Stimulated activated CD8-positive, alpha-beta memory T cell treated with anti-CD3 and anti-CD28 coated beads, Interleukin-15, amount 100 ng/mL, for 24 hours (primary cell): ENCODE measurements around the gene OLFM2.
"Not testable (repeated sequence)": the region's sequence is repeated elsewhere in the genome, so short reads cannot be mapped to it uniquely, and the experiment has no call there.

Experiments used
- DNase-seq: peaks from one replicate; pipeline ENCODE4 v3.0.0-alpha.2; 2020; ENCODE audit warnings: low read depth

OLFM2 gene

DNA sequence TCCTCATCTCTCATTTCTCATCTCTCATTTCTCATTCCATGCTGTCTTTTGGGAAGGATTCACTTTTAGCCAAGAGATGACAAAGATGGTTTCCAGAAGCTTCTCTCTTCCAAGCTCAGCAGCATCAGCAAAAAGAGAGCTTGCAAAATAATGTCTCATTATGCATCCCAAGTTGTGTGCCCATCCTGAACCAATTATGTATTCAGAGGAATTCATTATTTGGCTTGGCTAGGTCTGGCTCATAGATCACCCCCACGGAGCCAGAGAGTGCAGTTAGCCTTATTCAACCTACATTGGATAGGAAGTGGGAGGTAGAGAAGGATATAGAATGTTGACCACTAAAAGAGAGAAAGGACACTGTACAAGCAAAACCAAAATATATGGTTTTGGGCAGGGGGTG, 5.4 kb upstream of the OLFM2 start:
- DNase-seq = no peak

DNA sequence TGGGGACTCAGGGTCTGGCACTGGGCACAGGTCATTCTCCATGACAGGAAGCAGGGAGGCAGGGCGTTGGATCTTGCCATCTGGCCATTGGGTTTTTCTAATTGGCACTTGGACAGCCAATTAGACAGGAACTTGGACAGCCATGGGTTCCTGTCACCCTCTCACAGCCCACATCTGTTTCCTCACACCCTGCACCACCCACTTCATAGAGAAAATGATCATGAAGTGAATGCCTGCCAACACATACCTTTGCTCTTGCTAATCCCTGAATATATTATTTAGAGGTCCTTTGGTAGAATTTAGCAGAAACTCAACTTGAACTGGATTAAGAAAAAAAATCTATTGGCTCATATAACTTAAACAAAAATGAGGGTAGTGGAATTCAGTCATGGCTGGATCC, 4.9 kb upstream of the OLFM2 start:
- DNase-seq = no peak

DNA sequence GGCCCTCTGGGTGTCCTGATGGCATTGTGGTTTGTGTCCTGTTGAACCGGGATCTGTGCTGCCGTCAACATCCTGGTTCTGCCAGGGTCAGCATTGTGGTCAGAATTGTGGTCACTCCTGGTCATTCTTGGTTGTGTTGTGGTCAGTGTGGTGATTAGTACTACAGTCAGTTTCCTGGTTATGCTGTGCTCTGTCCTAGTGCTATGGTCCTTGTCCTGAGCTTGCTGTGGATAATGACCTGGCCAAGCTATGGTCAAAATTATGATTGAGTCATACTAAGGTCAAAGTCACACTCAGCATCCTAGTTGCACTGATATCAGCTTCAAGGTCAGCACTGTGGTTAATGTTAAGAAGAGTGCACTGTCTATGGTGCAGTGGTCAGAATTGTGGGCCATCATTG, 4.5 kb upstream of the OLFM2 start:
- DNase-seq = no peak

DNA sequence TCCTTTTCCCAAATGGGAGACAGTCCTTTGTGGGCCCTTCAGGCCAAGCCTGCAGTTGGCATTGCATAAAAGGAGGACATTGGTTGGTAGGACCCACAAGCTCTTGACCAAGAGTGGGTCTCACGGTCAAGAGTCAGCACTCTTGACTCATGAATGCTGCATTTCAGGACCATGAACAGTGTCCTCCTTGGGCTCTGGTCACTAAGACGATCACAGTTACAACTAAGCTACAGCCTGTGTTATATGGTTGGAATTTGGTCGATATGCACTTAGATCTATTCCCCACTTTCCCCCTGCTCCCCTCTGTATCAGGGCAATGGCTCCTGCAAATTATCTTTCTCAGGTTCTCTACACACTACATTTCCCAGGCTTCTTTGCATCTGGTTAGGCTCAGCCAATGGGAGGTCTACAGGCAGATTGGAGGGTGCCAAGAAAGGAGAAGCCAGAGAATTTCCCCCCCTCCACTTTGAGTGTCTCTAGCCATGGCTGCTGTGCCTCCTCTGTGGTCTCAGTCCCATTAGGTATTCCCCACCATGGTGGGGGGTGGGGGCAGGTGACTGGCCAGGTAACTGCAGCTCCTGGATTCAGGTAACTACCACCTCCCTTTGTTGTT, 3.1 kb upstream of the OLFM2 start:
- DNase-seq = no peak

DNA sequence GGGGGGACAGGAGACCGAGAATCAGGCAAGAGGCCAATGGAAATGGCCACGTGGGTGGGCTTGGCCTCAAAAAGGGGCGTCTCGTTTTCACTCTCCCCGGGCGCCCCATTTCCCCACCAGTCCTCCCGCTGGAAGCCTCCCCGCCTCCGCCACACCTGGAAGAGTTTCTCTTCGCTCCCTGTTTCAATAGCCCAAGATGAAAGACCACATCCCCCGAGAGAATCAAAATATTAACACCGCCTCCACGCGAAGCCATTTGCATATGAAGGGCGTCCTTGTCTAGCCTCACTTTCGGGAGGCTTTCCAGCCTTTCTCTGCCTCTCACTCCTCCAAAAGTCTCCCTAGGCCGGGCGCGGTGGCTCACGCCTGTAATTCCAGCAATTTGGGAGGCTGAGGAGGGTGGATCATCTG, 691 bp upstream of the OLFM2 start:
- DNase-seq = no peak

DNA sequence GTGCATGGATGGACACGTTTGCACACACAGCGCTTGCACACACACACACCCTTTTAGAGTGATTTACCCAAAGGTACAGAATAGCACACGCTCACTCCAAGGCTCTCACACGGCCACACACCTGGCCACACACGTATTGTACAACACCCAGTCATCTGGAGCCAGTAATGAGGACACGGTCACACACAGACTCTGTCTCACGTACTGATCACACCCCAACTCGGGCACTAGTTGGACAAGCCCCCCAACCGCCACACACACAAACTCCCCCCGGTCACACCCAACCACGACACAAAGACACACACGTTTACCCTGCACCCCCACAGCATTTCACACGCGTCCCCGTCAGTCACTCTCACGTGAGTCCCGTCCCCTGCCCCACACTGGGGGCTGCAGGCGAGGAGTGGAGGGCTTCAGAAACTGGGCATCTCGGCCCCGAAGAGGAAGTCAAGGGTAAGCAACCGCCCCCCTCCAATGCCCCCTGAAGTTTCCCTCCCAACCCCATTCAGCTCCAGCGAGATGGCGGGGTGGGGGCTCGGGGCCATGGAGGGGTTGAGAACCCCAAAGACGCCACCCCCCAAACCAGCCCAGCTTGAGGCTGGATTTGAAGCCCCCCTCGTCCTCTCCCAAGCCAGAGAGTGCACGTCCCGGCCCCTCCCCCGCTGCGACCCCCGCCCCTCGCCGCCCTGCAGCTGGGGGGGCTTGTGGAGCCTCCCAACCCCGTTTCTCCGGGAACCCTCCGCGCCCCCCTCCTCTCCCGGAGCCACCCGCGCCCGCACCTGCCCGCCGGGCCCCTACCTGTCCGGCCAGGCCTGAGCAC, 599 bp downstream of the OLFM2 start:
- no peak for DNase-seq

DNA sequence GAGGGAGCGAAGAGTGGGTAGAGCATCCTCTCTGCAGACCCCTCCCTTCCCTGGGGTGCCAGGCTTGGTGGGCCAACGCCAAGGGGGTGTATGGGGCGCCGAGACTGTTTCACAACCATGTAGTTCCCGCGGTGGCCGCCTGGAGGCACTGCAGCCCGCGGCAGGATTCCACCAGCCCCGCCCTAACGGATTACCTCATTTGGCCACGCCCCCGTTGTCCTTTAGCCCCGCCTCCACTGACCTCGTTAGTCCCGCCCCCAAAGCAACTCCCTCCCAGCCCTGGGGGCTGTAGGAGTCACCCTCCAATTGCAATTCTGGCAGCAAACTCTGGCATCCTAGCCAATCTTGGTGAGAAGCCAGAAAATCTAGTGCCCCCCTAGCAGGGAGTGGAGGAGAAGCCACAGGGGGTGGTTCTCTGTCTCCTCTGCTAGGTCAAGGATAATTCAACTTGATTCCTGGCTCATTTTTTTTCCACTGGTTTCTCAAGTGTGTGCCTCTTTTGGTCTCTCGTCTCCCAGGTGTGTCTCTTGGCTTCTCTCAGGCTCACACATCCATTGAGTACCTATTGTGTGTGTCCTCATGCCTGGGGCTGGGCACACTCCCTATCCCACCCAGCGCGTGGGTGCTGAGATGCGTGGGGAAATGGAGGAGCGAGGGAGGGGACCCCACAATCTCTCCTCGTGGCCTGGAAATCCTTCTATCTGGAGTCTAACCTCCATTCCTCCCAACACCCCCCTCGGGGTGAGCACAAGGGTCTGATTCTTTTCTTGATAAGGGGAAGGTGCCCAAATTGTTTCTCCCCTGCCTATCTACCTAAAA, 2.0 kb downstream of the OLFM2 start:
- DNase-seq = peak; percentile 84

DNA sequence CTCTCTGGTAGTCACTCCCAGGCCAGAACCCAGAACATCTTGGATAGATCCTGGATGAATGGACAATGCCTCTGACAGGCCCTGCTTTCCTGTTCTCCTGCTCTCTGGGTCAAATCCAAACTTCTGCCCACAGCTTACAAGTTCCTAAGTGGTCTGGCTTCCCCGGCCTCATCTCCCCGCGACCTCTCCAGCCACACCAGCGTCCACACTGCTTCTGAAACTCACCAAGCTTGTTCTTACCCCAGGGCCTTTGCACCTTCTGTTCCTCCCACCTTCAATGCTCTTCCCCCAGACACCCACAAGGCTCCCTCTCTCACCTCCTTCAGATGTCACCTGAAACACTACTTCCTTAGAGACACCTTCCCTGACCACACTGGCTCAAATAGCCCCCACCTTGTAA, 3.5 kb downstream of the OLFM2 start:
- no peak for DNase-seq

DNA sequence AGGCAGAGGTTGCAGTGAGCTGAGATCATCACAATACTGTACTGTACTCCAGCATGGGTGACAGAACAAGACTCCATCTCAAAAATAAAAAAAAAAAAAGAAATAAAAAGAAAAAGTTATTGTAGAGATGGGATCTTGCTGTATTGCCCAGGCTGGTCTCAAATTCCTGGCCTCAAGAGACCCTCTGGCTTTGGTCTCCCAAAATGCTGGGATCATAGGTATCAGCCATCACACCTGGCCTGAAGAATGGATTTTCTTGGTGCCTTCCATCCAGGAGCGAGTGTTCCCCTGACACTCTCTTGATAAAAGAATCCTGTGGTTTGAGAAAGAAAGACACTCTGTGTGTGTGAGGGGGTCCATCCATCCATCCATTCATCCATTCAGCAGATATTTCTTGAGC, 4.7 kb downstream of the OLFM2 start:
- DNase-seq = no peak

DNA sequence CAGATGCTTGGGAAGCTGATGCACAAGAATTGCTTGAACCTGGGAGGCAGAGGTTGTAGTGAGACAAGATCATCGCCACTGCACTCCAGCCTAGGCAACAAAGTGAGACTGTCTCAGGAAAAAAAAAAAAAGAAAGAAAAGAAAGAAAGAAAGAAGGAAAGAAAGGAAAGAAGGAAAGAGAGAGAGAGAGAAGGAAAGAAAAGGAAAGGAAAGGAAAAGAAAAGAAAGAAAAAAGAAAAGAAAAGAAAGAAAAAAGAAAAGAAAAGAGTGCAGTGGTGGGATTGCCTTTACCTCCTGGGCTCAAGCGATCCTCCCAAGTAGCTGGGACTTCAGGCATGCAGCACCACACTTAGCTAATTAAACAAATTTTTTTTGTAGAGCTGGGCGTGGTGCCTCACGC, 12.9 kb downstream of the OLFM2 start:
- no peak for DNase-seq

DNA sequence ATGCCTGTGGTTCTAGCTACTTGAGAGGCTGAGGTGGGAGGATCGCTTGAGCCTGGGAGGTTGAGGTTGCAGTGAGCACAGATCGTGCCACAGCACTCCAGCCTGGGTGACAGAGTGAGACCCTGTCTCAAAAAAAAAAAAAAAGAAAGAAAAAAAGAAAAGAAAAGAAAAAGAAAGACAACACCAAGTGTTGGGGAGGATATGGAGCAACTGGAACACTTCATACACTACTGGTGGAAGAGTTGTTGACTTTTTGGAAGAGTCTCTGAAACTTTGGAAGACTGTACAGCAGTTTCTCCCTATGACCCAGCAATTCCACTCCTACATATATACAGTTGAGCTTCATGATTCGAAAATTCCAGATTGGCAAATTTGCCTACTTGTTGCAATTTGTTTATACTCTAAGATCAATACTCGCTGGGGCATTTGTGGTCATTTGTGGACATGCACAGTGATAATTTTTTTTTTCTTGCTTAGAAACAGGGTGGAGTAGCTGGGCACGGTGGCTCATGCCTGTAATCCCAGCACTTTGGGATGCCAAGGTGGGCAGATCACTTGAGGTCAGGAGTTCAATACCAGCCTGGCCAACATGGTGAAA, 13.4 kb downstream of the OLFM2 start:
- not testable (repeated sequence) for DNase-seq

DNA sequence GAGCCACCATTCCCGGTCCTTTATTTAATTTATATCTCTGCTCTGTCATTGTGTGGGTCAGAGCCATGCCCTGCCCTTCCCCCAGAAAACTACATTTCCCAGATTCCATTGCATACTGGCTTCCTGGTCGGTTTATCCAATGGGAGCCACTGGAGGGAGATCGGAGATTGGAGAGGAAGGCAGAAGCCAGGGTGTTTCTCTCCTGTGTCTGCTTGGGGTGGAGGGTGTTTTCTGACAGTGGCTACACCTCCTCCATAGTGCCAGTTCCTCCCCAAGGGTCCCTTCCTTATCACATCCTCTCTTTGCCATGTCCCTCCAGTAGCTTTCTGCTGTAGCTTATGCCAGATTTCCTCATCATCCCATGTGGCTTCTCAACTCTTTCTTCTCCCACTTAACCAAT, 19.0 kb downstream of the OLFM2 start:
- DNase-seq = no peak

DNA sequence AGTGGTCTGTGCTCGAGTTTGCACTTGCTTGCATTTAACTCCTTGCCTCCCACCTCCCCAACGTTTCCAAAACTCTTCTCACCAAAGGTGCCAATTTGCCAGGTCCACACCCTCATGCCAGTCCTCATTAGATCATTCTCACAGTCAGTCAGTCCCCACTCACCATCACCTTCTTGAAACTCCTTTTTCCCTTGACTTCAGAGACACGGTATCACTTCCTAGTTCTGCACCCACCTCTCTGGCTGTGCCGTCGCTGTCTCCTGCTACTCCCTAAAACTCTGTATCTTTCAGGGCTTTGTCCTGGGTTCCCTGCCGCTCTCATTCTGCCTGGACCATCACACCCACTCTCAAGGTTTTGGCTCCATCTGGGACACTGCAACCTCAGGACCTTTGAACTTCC, 19.6 kb downstream of the OLFM2 start:
- DNase-seq = no peak

DNA sequence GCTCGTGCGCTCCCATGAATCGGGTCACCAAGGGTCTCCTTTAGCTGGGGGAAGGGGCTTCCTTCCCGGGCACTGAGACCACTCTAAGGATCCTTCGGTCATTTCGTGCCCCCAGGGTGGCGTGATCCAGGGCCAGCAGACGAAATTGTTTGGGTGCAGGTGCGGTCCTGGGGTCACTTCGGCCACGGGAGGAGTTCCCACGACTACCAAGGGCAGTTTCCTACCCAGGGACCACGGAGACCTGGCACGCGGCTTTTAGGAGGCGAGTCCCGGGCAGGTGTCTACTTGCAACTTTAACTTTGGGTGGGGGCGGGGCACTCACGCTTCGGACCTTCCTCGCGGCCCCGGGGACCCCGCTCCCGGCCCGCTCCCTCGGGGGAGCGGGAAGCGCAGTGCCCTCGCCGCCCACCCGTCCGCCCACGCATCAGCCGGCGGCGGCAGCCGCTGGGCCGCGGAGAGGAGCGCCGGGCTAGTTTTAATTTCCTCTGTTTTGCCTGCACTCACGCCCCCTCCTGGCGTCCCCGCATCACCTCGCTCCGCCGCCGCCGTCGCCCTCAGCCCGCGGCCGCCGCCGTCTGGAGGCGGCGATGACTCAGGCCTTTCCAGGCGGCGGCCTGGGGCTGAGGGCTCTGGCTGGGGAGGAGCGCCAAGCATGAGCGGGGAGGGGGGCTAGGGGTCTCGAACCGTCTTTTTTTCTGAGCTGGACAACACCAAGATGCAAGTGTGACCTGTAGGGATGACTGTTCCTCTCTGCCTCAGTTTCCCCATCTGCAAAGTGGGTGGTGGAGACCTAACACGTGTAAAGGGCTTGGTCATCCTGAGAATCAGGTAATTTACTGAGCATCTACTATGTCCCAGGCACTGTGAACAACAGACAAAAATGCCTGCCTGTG, 21.8 kb downstream of the OLFM2 start:
- peak; percentile 53 for DNase-seq

DNA sequence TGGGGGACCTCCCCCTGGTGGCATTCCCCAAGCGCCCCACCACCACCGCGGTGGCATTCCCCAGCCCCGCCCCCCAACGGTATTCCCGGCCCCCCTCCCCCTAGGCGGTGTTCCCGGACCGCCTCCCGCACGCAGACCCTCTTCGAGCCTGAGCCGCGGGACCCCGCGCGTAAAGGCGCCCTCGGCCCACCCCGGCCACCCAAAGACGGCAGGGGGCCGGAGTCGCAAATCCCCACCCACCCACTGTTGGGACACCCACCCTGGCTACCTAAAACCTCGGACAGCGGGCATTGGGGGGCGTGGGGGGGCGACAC, 22.4 kb downstream of the OLFM2 start:
- DNase-seq = no peak

DNA sequence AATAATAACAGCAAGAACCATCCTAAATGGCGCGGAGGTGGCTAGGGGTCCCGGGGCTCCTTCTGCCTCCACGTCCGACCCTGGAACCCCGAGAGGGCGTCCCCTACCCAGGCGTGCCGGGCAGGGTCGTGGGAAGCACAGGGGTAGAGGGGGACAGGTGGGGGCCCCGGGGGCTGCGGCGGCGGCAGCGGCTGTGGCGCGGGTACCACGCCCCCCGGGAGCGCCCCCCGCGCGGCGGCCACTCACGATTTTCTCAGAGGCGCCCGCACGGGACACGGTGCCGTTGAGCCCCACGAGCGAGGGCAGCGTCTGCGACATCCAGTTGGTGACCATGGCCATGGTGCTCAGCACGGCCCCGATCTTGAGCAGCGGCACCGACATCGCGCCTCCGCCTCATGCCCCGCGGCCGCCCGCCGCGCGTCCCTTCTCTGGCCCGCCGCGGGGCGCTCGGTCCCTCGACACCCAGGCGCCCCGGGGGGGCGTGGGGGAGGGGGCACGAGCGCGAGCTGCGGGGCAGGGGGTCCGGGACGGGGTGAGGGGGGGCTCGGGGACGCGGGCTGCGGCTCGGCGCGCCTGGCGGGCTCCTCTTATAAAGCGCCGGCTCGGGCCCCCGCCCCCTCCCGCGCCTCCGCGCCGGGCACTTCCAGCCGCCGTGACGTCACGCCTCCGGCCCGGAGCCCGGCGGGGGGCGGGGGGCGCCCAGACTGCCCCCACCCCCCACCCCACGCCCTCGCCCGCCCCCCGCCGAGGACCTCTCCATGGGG, 22.9 kb downstream of the OLFM2 start:
- DNase-seq = no peak

DNA sequence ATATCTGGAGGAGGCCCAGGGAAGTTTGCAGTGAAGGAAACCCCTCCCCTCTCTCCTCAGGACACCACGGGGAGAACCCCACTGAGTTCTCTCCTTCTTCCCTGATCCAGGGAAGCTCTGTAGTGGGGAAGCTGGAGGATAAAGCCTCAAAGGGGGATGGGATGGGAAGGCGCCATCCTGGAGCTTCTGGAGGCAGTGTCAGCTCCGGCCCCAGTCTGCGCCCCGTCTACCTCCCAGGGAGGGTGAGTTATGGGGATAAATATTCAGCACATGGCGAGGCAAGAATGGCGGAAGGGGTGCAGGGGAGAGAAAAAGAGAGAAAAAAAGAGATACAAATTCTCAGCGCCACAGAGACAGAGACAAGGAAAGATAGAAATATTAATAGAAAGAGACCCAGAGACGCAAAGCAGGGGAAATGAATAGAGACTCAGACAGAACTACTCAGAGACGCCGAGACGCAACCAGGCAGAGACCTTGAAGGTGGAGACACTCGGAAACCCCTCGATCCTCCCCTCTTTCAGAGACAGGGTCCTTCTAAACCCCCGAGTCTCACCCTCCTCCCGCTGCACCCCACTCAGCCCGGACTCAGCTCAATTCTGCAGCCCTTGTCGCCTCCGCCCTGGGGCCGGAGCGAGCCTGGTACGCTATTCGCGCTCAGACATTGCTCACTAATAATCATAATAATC, 23.6 kb downstream of the OLFM2 start:
- no peak for DNase-seq

DNA sequence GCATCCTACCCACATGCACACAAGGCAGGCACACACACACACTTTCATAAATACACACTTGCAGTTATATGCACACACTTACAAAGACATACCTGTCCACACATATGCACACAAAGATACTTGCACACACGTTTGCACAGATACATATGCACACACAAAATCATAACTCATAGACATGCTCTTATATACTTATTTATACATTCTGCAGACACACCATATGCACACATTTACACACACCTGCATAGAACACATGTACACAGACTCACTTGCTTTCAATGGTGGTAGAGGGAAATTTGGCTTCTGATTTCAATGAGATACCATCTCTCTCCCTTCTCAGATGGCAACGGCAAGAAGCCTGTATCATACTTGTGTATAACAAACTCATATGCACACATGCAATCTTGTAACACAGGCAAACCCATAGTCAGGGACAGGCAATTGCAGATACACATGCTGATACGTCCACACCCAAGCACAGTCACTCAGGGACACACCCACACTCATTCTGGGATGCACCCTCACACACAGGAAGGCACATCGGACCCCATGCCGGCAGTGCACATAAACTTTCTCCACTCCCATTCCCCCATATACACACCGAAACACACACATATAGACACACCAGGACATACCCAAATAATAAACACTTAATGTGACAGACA, 24.7 kb downstream of the OLFM2 start:
- DNase-seq = no peak

DNA sequence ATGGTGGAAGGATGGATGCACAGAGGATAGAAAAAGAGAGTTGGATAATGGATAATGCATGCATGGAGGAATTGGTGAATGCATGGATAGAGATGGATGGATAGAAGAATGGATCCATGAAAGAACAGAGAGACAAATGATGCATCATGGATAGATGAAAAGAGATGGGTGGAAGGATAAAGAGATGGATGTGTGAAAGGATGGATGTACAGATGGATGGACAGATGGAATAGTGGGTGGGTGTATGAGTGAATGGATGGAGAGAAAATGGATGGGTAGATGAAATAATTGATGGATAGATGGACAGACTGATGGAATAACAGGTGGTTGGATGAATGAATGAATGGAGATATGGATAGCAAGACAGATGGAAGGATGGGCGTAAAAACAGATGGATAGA, 25.7 kb downstream of the OLFM2 start:
- DNase-seq = no peak

DNA sequence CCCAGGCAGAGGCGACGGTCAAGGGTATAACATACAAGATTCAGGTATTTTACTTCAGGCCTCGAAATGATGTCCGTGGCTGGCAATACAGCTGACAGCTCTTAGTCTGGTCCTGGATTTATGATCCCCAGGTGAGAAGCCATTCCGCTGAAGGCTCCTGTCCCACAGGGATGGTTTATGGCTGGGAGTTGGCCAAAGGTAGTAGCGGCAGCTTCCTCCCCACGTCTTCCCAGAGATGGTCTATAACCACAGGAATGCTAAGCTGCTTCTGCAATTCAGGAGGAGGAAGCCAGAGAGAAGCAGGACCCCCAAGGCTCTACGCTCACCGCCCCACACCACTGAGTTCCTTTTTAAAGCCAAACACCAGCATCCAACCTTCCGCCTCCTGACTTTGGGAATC, 27.1 kb downstream of the OLFM2 start:
- DNase-seq = no peak
